Thoracic aorta (tissue), 2 donors: ENCODE measurements around the gene SV2B. TPM values are rescaled to one million over a fixed set of nuclear protein-coding genes. Genes with fewer than 3 reads are reported as not detected.
"Not testable (repeated sequence)": the region's sequence is repeated elsewhere in the genome, so short reads cannot be mapped to it uniquely, and the experiment has no call there.

Experiments
- ATAC-seq: fragments of 150-250 bp; one replicate; pipeline ENCODE4 v1.8.0; 2017; ENCODE audit warnings: low read depth; ENCODE audit not compliant: insufficient number of reproducible peaks, low FRiP score
- DNase-seq: peaks from one replicate; pipeline ENCODE4 v3.0.0-alpha.2; 2020; ENCODE audit warnings: low spot score
- H3K27ac ChIP-seq, 2 donors: fragments of 200-600 bp; sonication (generic); 1 replicate in 1 of 2; 2 replicates in 1 of 2; pipeline ENCODE4 v1.5.1; 2016; ENCODE audit warnings: mild to moderate bottlenecking in 2 of 2, moderate library complexity in 2 of 2
- H3K27me3 ChIP-seq: fragments of 200-600 bp; sonication (generic); replicated peaks from 2 replicates; pipeline ENCODE4 v1.6.0; 2016; ENCODE audit warnings: mild to moderate bottlenecking; ENCODE audit not compliant: insufficient read depth
- H3K36me3 ChIP-seq: fragments of 200-600 bp; sonication (generic); one replicate; pipeline ENCODE4 v1.5.1; 2016
- H3K4me1 ChIP-seq, 2 donors: fragments of 200-600 bp; sonication (generic); 1 replicate in 1 of 2; 2 replicates in 1 of 2; pipeline versions ENCODE4 v1.5.1 to v1.6.0; 2016; ENCODE audit warnings: low read depth in 2 of 2, mild to moderate bottlenecking in 1 of 2; ENCODE audit not compliant: control insufficient read depth in 1 of 2
- H3K4me3 ChIP-seq: fragments of 200-600 bp; sonication (generic); 2 replicates; pipeline ENCODE4 v1.5.1; 2016; ENCODE audit warnings: mild to moderate bottlenecking
- H3K9me3 ChIP-seq: fragments of 200-600 bp; sonication (generic); 2 replicates; pipeline ENCODE4 v1.5.1; 2016
- total RNA-seq, 2 donors: library from RNA; depleted of rRNA; stranded (reverse); fragments of >200 nt; gene quantifications; one replicate each; pipeline versions ENCODE4 v1.1.0 to v1.2.3, GENCODE V29; 2016
- TF ChIP-seq, protein P1 (sequence below): fragments of 200-600 bp; sonication (generic); IDR thresholded peaks from one replicate; pipeline ENCODE4 v1.5.1; 2019; ENCODE audit warnings: antibody characterized with exemption

Gene SV2B
- total RNA-seq, 2 donors from 2014 or later: 2.6 TPM; not detected in 1

DNA sequence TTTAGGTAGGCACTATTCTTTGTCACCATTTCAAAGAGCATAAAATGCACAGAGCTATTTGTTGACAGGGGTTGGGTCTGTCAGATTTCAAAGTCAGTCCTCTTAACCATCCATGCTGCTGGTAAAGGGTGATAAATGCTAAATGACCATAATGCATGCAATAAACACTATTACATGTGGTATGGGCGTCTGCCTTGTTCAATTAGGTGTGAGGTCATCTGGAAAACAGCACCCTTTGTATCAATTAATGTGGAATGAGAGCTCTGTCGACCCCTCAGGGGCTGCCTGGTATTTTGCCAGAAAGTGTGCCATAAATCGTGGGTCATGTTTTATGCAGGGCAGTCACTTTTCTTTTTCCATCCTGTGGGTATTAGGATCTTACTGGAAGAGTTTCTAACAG is 235.6 kb downstream of the SV2B start:
- Histone ChIP-seq H3K27ac (no peak overlapping the region), H3K36me3 (no peaks in the 10 kb centered on the region), H3K4me1 (no peaks in the 10 kb centered on the region), H3K4me3 (no peak overlapping the region), H3K9me3 (no peaks in the 10 kb centered on the region), H3K27me3 (no peaks in the 10 kb centered on the region)
- ATAC-seq (no peak), DNase-seq (no peak)
- TF ChIP-seq, protein P1, sequence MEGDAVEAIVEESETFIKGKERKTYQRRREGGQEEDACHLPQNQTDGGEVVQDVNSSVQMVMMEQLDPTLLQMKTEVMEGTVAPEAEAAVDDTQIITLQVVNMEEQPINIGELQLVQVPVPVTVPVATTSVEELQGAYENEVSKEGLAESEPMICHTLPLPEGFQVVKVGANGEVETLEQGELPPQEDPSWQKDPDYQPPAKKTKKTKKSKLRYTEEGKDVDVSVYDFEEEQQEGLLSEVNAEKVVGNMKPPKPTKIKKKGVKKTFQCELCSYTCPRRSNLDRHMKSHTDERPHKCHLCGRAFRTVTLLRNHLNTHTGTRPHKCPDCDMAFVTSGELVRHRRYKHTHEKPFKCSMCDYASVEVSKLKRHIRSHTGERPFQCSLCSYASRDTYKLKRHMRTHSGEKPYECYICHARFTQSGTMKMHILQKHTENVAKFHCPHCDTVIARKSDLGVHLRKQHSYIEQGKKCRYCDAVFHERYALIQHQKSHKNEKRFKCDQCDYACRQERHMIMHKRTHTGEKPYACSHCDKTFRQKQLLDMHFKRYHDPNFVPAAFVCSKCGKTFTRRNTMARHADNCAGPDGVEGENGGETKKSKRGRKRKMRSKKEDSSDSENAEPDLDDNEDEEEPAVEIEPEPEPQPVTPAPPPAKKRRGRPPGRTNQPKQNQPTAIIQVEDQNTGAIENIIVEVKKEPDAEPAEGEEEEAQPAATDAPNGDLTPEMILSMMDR: no peak

DNA sequence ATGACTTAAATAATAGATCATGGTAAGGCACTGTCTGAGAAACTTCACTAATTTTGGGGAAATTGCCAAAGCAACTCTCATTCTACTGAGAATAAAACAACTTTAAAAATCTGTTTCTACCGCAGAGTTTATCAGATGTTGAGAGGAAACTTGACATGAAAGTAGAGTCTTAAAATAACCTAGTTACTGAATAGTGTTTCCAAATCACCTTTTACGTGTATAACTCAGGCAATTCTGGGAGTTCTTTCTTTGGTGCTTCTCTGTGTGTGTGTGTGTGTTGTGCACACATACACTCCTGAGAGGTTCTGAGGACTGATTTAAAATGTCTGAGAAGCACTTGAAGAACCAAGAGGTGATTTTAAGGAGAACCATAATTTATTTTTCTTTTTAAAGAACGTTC is 236.6 kb downstream of the SV2B start:
- TF ChIP-seq, protein P1: no peak
- no peak for ATAC-seq
- DNase-seq: no peak
- Histone ChIP-seq H3K27ac (no peak overlapping the region), H3K36me3 (no peaks in the 10 kb centered on the region), H3K4me3 (no peak overlapping the region), H3K27me3 (no peaks in the 10 kb centered on the region), H3K9me3 (no peaks in the 10 kb centered on the region), H3K4me1 (no peaks in the 10 kb centered on the region)

DNA sequence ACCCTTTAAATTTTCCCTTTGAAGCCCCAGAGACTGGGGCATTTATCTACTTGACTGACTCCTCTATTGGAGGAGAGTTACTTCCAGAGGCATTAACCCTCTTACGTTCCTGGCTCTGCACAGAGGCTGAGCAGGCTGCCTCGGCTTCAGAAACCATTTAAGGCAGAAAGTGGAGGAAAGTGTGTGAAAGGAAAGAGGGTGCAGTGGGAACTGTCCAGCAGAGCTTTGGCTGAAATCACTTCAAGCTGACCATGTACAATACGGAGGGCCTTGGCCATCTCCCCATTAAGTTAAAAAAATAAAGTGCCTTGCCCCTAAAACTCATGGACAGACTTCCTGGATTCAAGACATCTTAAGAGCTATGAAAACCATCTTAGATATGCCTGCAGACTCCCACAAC is 238.7 kb downstream of the SV2B start:
- no peaks in the 10 kb centered on the region for H3K4me1 ChIP-seq
- DNase-seq: no peak
- no peak overlapping the region for H3K27ac ChIP-seq
- no peaks in the 10 kb centered on the region for H3K27me3 ChIP-seq
- no peak for ATAC-seq
- TF ChIP-seq, protein P1: no peak
- no peaks in the 10 kb centered on the region for H3K9me3 ChIP-seq
- H3K4me3 ChIP-seq: no peak overlapping the region
- no peaks in the 10 kb centered on the region for H3K36me3 ChIP-seq

DNA sequence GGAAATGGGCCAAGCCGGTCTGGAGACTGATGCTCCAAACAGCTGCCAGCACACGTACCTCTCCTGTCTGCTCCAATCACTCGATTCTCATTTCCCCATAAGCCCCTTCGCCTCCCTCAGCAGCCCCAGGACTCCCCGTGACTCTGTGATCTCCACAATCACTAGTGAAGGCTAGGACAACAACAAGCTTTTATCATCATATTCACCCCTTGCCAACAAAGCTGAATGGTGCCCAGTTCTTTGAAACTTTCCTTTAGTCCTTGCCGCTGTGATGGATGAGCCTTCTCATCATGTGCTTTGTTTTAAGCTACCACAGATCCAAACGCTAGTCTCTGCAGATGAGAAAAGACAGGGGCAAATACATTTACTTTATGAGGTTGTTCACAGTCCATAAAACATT is 242.0 kb downstream of the SV2B start:
- ATAC-seq (no peak), DNase-seq (no peak)
- Histone ChIP-seq H3K27ac (no peak overlapping the region), H3K4me1 (no peaks in the 10 kb centered on the region), H3K9me3 (no peaks in the 10 kb centered on the region), H3K36me3 (no peaks in the 10 kb centered on the region), H3K4me3 (no peak overlapping the region), H3K27me3 (no peaks in the 10 kb centered on the region)
- TF ChIP-seq, protein P1: no peak

DNA sequence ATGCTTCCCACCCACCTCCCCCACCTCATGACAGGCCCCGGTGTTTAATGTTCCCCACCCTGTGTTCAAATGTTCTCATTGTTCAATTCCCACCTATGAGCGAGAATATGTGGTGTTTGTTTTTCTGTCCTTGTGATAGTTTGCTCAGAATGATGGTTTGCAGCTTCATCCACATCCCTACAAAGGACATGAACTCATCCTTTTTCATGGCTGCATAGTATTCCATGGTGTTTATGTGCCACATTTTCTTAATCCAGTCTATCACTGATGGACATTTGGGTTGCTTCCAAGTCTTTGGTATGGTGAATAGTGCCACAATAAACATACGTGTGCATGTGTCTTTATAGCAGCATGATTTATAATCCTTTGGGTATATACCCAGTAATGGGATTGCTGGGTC is 244.9 kb downstream of the SV2B start:
- H3K27me3 ChIP-seq, H3K36me3 ChIP-seq, H3K9me3 ChIP-seq, DNase-seq, H3K27ac ChIP-seq, ATAC-seq, H3K4me1 ChIP-seq, H3K4me3 ChIP-seq: not testable (repeated sequence)

DNA sequence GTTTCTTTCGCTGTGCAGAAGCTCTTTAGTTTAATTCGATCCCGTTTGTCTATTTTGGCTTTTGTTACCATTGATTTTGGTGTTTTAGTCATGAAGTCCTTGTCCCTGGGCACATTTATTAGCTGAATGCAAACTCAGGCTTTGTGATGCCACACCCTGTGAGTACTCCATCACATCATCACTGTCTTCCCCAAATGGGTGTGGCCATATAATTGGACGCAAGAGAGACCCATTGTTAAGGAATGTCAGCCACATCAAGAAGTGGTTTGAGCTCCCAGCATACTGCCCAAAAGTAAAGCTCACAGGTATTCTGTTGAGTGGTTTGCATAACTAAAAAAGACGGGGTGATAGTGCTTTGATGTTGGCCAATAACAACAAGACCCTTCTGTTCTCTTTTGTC is 245.7 kb downstream of the SV2B start:
- H3K27ac ChIP-seq: no peak overlapping the region
- H3K36me3 ChIP-seq: no peaks in the 10 kb centered on the region
- H3K9me3 ChIP-seq: no peaks in the 10 kb centered on the region
- DNase-seq (no peak), ATAC-seq (no peak)
- no peaks in the 10 kb centered on the region for H3K4me1 ChIP-seq
- H3K27me3 ChIP-seq: no peaks in the 10 kb centered on the region
- no peak overlapping the region for H3K4me3 ChIP-seq
- TF ChIP-seq, protein P1: no peak
